Femur (tissue), 1 donor: ENCODE data around the gene NAT14.
A peak's percentile ranks its signal among the peaks of the same experiment; 100 is the strongest.
"Not testable (repeated sequence)": the region's sequence is repeated elsewhere in the genome, so short reads cannot be mapped to it uniquely, and the experiment has no call there.

Experiments
- DNase-seq: peaks from one replicate; pipeline ENCODE4 v3.0.0-alpha.2; 2017

NAT14 gene

GRCh38 chr19:55487924-55488687 is 3.1 kb downstream of the NAT14 start, which contains the start of gene SSC5D:
Gene SSC5D (plus strand): TSS chr19:55488436. CDS start chr19:55488590, 154 bp downstream.
- DNase-seq = peak; percentile 84

GRCh38 chr19:55488986-55489710 is 4.2 kb downstream of the NAT14 start:
- DNase-seq = peak; percentile 81

GRCh38 chr19:55489711-55490477 is 4.9 kb downstream of the NAT14 start:
- no peak for DNase-seq

DNA sequence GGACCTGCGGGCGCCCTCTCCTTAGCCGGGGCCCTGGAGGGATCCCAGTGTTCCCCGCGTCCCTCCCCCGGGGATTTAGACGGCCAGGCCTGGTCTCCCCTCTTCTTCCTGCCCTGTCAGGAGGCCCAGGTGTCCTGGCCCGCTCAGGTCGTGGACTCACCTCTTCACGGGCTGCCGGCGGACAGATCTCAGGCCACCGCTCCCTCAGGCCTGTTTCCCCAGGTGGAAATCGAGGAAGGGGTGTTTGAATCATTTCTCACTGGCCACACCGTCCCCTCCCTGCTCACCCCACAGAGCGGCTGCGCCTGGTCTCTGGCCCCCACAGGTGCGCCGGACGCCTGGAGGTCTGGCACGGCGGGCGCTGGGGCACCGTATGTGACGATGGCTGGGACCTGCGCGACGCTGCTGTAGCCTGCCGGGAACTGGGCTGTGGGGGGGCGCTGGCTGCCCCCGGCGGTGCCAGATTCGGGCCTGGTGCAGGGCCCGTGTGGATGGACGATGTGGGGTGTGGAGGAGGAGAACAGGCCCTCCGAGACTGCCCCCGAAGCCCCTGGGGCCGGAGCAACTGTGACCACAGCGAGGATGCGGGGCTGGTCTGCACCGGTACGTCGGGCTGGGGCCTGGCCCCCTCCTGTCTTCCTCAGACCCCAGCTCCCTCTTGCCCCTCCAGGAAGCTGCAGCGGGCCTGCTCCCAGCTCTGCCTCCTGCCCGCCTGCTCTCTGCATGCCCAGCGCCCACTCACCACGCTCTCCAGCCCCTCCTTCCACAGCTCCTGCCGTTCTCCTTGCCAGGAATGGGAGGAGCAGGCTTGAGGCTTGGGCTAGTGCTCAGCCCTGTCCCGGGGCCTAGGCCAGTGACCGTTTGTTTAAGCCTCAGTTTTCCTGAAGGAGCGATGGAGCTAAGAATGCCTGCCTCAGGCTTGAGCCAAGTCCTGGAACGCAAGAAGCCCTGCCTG is 5.8 kb downstream of the NAT14 start:
- DNase-seq = no peak

- DNase-seq = no peak
Measured at GRCh38 chr19:55491546-55492360, 6.8 kb downstream of the NAT14 start.

DNA sequence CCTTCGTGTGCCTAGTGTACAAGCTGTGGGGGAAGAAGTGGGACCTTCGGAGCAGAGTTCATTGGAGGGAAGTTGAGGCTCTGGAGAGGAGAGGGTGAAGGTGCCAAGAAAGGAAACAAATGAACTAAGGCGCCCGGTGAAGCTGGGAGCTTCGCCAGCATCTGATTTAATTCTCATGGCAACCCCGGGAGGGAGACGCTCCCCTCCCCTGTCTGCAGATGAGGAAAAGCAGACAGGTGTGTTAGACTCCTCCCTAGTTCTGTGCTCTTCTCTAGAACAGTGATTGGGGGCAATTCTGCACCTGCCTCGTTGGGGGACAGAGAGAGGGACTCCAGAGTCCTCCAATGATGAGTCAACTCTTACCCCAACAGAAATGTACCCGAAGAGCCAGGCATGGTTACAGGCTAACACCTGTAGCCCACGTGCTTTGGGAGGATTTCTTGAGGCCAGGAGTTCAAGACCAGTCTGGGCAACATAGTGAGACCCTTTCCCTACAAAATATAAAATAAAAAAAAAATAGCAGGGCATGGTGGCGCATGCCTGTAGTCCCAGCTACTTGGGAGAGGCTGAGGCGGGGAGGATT is 7.5 kb downstream of the NAT14 start:
- DNase-seq = no peak

- DNase-seq = peak; percentile 81
Measured at GRCh38 chr19:55493052-55493644, 8.2 kb downstream of the NAT14 start.

GRCh38 chr19:55493645-55494171 is 8.7 kb downstream of the NAT14 start:
- DNase-seq = no peak

GRCh38 chr19:55494172-55494761 is 9.3 kb downstream of the NAT14 start:
- DNase-seq = no peak

DNA sequence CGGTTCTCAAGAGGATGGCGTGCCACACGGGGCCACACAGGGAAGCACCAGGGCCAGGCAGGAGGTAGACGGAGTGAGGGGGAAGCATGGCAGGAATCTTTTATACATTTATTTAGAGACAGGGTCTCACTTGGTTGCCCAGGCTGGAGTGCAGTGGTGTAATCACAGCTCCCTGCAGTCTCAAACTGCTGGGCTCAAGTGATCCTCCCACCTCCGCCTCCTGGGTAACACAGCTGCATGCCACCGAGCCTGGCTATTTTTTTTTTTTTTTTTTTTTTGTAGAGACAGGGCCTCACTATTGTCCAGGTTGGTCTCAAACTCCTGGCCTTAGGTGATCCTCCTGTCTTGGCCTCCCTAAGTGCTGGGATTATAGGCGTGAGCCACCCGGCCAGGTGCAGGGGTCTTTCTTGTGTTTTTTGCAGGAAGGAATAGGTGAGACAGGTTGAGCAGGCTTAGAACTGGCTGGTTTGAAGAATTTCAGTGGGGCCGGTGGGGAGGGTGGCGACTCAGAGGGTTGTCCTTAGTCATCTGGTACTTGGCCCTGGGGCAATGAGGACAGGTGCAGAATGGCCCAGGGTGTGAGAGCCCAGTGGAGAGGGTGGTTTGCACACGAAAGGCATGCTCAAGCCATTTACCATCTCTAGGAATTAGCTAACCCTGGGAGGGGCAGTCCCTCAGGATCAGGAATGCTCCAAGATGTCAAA is 10.8 kb downstream of the NAT14 start:
- DNase-seq = no peak

GRCh38 chr19:55496820-55497219 is 11.8 kb downstream of the NAT14 start:
- DNase-seq = not testable (repeated sequence)

DNA sequence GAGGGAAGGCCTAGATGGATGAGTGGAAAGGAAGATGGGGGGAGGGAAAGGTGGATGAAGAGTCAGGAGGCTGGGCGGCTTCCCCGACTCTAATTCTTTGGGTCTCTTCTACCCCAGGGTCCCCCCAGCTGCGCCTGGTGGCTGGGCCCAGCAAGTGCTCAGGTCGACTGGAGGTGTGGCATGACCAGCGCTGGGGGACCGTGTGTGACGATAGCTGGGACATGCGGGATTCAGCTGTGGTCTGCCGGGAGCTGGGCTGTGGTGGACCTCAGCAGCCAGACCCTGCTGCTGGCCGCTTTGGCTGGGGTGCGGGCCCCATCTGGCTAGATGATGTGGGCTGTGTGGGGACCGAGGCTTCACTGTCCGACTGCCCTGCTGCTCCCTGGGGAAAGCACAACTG is 12.8 kb downstream of the NAT14 start:
- DNase-seq = no peak

DNA sequence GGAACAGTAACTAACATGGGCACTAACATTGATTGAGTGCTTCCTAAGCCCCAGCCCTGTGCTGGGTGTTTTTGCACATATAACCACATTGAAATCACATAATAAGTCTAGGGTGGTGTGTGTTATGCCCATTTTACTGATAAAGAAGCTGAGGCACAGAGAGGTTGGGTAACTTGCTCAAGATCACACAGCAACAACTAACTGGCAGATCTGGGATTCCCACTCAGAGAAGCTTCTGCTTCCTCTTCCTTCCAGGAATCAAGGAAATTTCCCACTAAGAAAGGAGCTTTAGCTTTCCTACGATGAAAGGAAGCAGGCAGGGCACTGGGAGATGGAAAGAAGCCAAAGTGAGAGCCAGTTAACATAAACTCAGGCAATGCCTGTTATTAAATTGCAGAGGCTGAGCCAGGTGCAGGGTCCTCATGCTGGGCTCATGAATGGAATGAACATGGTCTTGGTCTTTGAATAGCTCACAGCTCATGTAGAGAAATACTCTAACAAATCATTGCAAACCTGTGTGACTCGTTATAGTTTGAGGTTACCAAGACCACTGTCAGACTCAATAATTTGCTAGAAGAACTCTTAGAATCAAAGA is 13.4 kb downstream of the NAT14 start:
- DNase-seq = no peak

GRCh38 chr19:55500368-55500952 is 15.5 kb downstream of the NAT14 start:
- no peak for DNase-seq

GRCh38 chr19:55502197-55502952 is 17.4 kb downstream of the NAT14 start:
- no peak for DNase-seq

- DNase-seq = no peak
Measured at GRCh38 chr19:55503157-55503501, 18.1 kb downstream of the NAT14 start.

DNA sequence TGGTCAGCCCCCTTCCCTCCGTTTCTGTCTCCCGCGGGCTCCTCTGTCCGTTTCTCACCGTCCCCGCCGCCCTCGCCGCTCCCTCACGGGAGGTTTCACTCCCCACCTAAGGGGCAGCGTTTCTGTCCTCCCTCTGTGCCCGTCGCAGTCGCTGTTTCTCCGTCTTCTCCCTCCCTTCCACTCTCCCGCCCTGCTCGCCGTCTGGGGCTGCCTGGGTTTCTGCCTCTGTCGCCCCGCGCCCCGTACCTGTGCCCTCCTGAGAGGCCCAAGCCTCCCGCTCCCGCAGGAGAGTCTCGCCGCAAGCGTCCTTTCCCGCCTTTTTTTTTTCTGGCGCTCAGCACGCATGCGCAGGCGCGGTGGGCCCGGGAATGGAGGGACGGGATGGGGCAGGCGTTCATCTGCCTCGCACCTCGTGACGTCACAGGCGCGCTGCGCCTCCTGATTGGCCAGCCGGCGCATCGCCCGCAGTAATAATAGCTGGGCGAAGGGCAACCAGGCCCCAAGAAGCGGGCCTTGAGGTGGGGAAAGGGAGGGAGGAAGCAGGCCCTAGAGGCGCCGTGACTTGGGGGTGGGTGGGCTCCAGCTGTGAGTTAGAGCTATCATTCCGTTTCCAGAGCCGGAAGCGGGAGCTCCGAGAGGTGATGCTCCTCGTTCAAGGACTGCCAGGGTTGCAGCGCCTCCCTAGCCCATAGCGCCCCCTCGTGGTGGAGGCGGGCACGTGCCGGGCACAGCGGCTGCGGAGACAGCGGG is 18.7 kb downstream of the NAT14 start:
- peak; percentile 94 for DNase-seq
